ENCODE measurements around the gene SDR42E2.

DNA sequence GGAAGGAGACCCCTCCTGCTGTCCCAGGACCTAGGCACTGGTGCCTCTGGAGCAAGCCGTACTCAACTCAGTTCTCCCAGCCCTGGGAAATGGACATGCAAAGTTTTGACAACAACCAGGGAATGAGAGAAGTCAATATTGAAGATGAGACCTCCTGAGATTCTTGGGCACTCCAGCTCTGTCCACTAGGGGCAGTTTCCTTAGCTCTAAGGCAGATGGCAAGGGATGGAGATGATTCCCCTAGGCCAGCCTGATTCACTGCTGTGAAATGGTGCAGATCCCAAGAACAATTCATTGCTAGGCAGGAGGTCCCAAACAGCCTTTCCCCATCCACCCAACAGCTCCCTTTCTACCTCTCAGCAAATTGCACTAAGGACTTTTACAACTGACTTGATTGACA, 20.5 kb upstream of the SDR42E2 start:
- TF ChIP-seq, protein P1, sequence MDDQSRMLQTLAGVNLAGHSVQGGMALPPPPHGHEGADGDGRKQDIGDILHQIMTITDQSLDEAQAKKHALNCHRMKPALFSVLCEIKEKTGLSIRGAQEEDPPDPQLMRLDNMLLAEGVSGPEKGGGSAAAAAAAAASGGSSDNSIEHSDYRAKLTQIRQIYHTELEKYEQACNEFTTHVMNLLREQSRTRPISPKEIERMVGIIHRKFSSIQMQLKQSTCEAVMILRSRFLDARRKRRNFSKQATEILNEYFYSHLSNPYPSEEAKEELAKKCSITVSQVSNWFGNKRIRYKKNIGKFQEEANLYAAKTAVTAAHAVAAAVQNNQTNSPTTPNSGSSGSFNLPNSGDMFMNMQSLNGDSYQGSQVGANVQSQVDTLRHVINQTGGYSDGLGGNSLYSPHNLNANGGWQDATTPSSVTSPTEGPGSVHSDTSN (IDR thresholded peaks at IDR 0.05): no peak
- no peak for TF ChIP-seq POLR2AphosphoS5 (IDR thresholded peaks at IDR 0.05; ENCODE audit: low read depth, low read length)

All from SK-N-SH (cell line).